ENCODE measurements around the gene SPINK8.

GRCh38 chr3:48364840-48365239, 31.4 kb upstream of the SPINK8 start:
- no peak for TF ChIP-seq CTCF (IDR thresholded peaks at IDR 0.05)
- no peak for TF ChIP-seq POLR2A (IDR thresholded peaks at IDR 0.05)
